ENCODE measurements around the gene PUDP.
A peak's percentile ranks its signal among the peaks of the same experiment; 100 is the strongest.

The PUDP gene

GRCh38 chrX:7083468-7084396, 64.2 kb downstream of the PUDP start:
- in situ Hi-C loops (cut with HindIII; ENCODE audit: low pct_ligation_motif_present, low pct_unique_long_range_greater_than_20kb, low sequenced_read_pairs), result no loop called here

GRCh38 chrX:7083021-7083420, 64.9 kb downstream of the PUDP start:
- no peak for DNase-seq
- in situ Hi-C loops (cut with HindIII; ENCODE audit: low pct_ligation_motif_present, low pct_unique_long_range_greater_than_20kb, low sequenced_read_pairs), result no loop called here

More at GRCh38 chrX:7083468-7084396, 64.2 kb downstream of the PUDP start:
- DNase-seq, result peak; percentile 85

- in situ Hi-C loops (cut with HindIII; ENCODE audit: low pct_ligation_motif_present, low pct_unique_long_range_greater_than_20kb, low sequenced_read_pairs), result no loop called here
- DNase-seq, result no peak
Measured at GRCh38 chrX:7082556-7082955, 65.4 kb downstream of the PUDP start.

- in situ Hi-C loops (cut with HindIII; ENCODE audit: low pct_ligation_motif_present, low pct_unique_long_range_greater_than_20kb, low sequenced_read_pairs), result no loop called here
- DNase-seq, result no peak
Measured at GRCh38 chrX:7077241-7078230, 70.4 kb downstream of the PUDP start.

GRCh38 chrX:7076245-7076661, 71.7 kb downstream of the PUDP start:
- in situ Hi-C loops (cut with HindIII; ENCODE audit: low pct_ligation_motif_present, low pct_unique_long_range_greater_than_20kb, low sequenced_read_pairs), result no loop called here

GRCh38 chrX:7074908-7075204, 73.1 kb downstream of the PUDP start:
- no peak for DNase-seq
- in situ Hi-C loops (cut with HindIII; ENCODE audit: low pct_ligation_motif_present, low pct_unique_long_range_greater_than_20kb, low sequenced_read_pairs), result no loop called here

More at GRCh38 chrX:7076245-7076661, 71.7 kb downstream of the PUDP start:
- no peak for DNase-seq

- in situ Hi-C loops (cut with HindIII; ENCODE audit: low pct_ligation_motif_present, low pct_unique_long_range_greater_than_20kb, low sequenced_read_pairs), result no loop called here
- peak; percentile 0 for DNase-seq
Measured at GRCh38 chrX:7074148-7074907, 73.6 kb downstream of the PUDP start.

GRCh38 chrX:7073336-7073735, 74.6 kb downstream of the PUDP start:
- DNase-seq, result no peak
- in situ Hi-C loops (cut with HindIII; ENCODE audit: low pct_ligation_motif_present, low pct_unique_long_range_greater_than_20kb, low sequenced_read_pairs), result no loop called here

GRCh38 chrX:7072856-7073255, 75.1 kb downstream of the PUDP start:
- in situ Hi-C loops (cut with HindIII; ENCODE audit: low pct_ligation_motif_present, low pct_unique_long_range_greater_than_20kb, low sequenced_read_pairs), result no loop called here
- no peak for DNase-seq

- DNase-seq, result no peak
- in situ Hi-C loops (cut with HindIII; ENCODE audit: low pct_ligation_motif_present, low pct_unique_long_range_greater_than_20kb, low sequenced_read_pairs), result no loop called here
Measured at GRCh38 chrX:7071390-7071789, 76.6 kb downstream of the PUDP start.

GRCh38 chrX:7069556-7069955, 78.4 kb downstream of the PUDP start:
- in situ Hi-C loops (cut with HindIII; ENCODE audit: low pct_ligation_motif_present, low pct_unique_long_range_greater_than_20kb, low sequenced_read_pairs), result no loop called here

GRCh38 chrX:7068939-7069367, 79.0 kb downstream of the PUDP start:
- in situ Hi-C loops (cut with HindIII; ENCODE audit: low pct_ligation_motif_present, low pct_unique_long_range_greater_than_20kb, low sequenced_read_pairs), result no loop called here
- no peak for DNase-seq

More at GRCh38 chrX:7069556-7069955, 78.4 kb downstream of the PUDP start:
- DNase-seq, result no peak

GRCh38 chrX:7067256-7067655, 80.7 kb downstream of the PUDP start:
- in situ Hi-C loops (cut with HindIII; ENCODE audit: low pct_ligation_motif_present, low pct_unique_long_range_greater_than_20kb, low sequenced_read_pairs), result no loop called here
- no peak for DNase-seq

- DNase-seq, result no peak
- in situ Hi-C loops (cut with HindIII; ENCODE audit: low pct_ligation_motif_present, low pct_unique_long_range_greater_than_20kb, low sequenced_read_pairs), result no loop called here
Measured at GRCh38 chrX:7065473-7065872, 82.5 kb downstream of the PUDP start.

- in situ Hi-C loops (cut with HindIII; ENCODE audit: low pct_ligation_motif_present, low pct_unique_long_range_greater_than_20kb, low sequenced_read_pairs), result no loop called here
- no peak for DNase-seq
Measured at GRCh38 chrX:7062903-7063302, 85.0 kb downstream of the PUDP start.

GRCh38 chrX:7062276-7062675, 85.7 kb downstream of the PUDP start:
- no peak for DNase-seq
- in situ Hi-C loops (cut with HindIII; ENCODE audit: low pct_ligation_motif_present, low pct_unique_long_range_greater_than_20kb, low sequenced_read_pairs), result no loop called here

GRCh38 chrX:7061429-7061828, 86.5 kb downstream of the PUDP start:
- in situ Hi-C loops (cut with HindIII; ENCODE audit: low pct_ligation_motif_present, low pct_unique_long_range_greater_than_20kb, low sequenced_read_pairs), result no loop called here
- DNase-seq, result no peak

GRCh38 chrX:7060444-7060843, 87.5 kb downstream of the PUDP start:
- DNase-seq, result no peak
- in situ Hi-C loops (cut with HindIII; ENCODE audit: low pct_ligation_motif_present, low pct_unique_long_range_greater_than_20kb, low sequenced_read_pairs), result no loop called here

GRCh38 chrX:7059859-7060258, 88.1 kb downstream of the PUDP start:
- in situ Hi-C loops (cut with HindIII; ENCODE audit: low pct_ligation_motif_present, low pct_unique_long_range_greater_than_20kb, low sequenced_read_pairs), result no loop called here
- DNase-seq, result no peak

Measured in ACHN (cell line).